ENCODE measurements around the gene AGBL4.

DNA sequence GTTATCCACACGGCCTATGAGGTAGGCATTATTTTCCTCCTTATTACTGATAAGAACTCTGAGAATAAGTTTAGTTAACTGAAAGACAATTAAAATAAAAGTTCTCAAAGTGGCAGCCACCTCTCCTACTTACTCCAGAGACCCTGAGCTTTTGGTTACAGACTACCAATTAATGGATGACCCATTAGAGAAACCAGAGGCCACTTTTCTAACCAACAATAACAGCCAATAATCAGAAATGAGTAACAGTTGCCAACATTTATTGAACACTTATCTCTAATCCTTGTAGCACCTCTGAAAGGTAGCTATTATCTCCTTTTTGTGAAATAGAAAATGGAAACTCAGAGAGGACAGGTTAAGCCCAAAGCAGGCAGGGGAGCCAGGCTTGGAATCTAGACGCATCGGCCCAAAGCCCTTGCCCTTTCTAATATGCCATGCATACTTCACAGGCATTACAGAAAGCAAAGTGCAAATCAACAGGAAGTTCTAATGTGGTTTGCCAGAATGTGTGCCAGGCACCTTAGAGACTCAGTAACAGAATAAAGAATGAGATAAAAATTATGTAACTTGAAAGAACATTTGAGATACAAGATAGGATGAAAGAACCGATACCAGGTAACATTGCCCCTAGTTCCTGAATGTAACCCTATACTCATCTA lies 1297.1 kb downstream of the AGBL4 start:
- no peak for TF ChIP-seq ZBTB7A (IDR thresholded peaks at IDR 0.05; ENCODE audit: low read depth)
- TF ChIP-seq RAD21 (IDR thresholded peaks at IDR 0.05; ENCODE audit: low read depth) = no peak
- TF ChIP-seq YY1 (IDR thresholded peaks at IDR 0.05; ENCODE audit: low read depth) = no peak
- TF ChIP-seq, protein P1, sequence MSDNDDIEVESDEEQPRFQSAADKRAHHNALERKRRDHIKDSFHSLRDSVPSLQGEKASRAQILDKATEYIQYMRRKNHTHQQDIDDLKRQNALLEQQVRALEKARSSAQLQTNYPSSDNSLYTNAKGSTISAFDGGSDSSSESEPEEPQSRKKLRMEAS (IDR thresholded peaks at IDR 0.05) = no peak
- no peak for TF ChIP-seq CREB1 (IDR thresholded peaks at IDR 0.05; ENCODE audit: low read depth)
- no peak for TF ChIP-seq NFIC (IDR thresholded peaks at IDR 0.05)
- TF ChIP-seq, protein P2, sequence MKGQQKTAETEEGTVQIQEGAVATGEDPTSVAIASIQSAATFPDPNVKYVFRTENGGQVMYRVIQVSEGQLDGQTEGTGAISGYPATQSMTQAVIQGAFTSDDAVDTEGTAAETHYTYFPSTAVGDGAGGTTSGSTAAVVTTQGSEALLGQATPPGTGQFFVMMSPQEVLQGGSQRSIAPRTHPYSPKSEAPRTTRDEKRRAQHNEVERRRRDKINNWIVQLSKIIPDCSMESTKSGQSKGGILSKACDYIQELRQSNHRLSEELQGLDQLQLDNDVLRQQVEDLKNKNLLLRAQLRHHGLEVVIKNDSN (IDR thresholded peaks at IDR 0.05) = no peak

Data from Ishikawa (cell line).